OCI-LY7 (cell line): ENCODE data around the gene DMD. TPM values are rescaled to one million over a fixed set of nuclear protein-coding genes. Genes with fewer than 3 reads are reported as not detected.

Experiments used
- BruUV-seq: library from RNA; stranded (reverse); fragments of 400-500 nt; replicated peaks from 2 replicates; lab custom pipeline; 2021; lab: Mats Ljungman, UMichigan
- CTCF ChIA-PET: fragments of 300-600 bp; sonication (Branson Sonifier 250); formaldehyde crosslinking; loops from one replicate; lab custom pipeline; 2022; ENCODE audit warnings: antibody characterized with exemption; ENCODE audit not compliant: unreplicated experiment; lab: Charles Lee
- POLR2A ChIA-PET: fragments of 300-600 bp; sonication (Branson Sonifier 250); formaldehyde crosslinking; loops from one replicate; lab custom pipeline; 2022; ENCODE audit warnings: antibody characterized with exemption; lab: Charles Lee
- DNase-seq: peaks from one replicate; pipeline ENCODE4 v3.0.0-alpha.2; 2015; ENCODE audit warnings: low spot score
- H2AFZ ChIP-seq: fragments of 200-600 bp; sonication (generic), shearing (Covaris generic); 2 replicates; pipeline ENCODE4 v1.6.1; 2014; ENCODE audit warnings: mild to moderate bottlenecking, antibody characterized with exemption, low read length, moderate library complexity
- H3K27ac ChIP-seq: fragments of 200-600 bp; sonication (generic); 2 replicates; pipeline ENCODE4 v1.5.1; 2014; ENCODE audit warnings: mixed run types, low read depth, mild to moderate bottlenecking, moderate library complexity, low read length, inconsistent platforms; ENCODE audit not compliant: poor library complexity, severe bottlenecking
- H3K36me3 ChIP-seq: fragments of 200-600 bp; sonication (generic); 2 replicates; pipeline ENCODE4 v1.6.1; 2014; ENCODE audit warnings: mild to moderate bottlenecking, antibody characterized with exemption, low read length, moderate library complexity, mixed read lengths; ENCODE audit not compliant: insufficient read depth
- H3K4me1 ChIP-seq: fragments of 200-600 bp; sonication (generic); 2 replicates; pipeline ENCODE4 v1.5.1; 2014; ENCODE audit warnings: mild to moderate bottlenecking, low read length; ENCODE audit not compliant: insufficient read depth, poor library complexity, severe bottlenecking
- H3K4me2 ChIP-seq: fragments of 200-600 bp; sonication (generic); 2 replicates; pipeline ENCODE4 v1.6.1; 2014; ENCODE audit warnings: mild to moderate bottlenecking, low read length
- H3K4me3 ChIP-seq: fragments of 200-600 bp; sonication (generic); 2 replicates; pipeline ENCODE4 v1.5.1; 2014; ENCODE audit warnings: mild to moderate bottlenecking, low read depth, low read length; ENCODE audit not compliant: poor library complexity, severe bottlenecking
- H3K79me2 ChIP-seq: fragments of 200-600 bp; sonication (generic); 2 replicates; pipeline ENCODE4 v1.6.1; 2016; ENCODE audit warnings: low read depth, mild to moderate bottlenecking, low read length, moderate library complexity, mixed read lengths; ENCODE audit not compliant: insufficient read depth
- H3K9me2 ChIP-seq: fragments of 200-600 bp; sonication (generic); 2 replicates; pipeline ENCODE4 v1.6.1; 2016; ENCODE audit warnings: mild to moderate bottlenecking, low read length, mixed read lengths; ENCODE audit not compliant: insufficient read depth
- H3K9me3 ChIP-seq: fragments of 200-600 bp; sonication (generic); 2 replicates; pipeline ENCODE4 v1.6.1; 2014; ENCODE audit warnings: mild to moderate bottlenecking, mixed run types, low read length, mixed read lengths
- H4K20me1 ChIP-seq: fragments of 200-600 bp; sonication (generic); 2 replicates; pipeline ENCODE4 v1.6.1; 2014; ENCODE audit warnings: mild to moderate bottlenecking, antibody characterized with exemption, low read length, moderate library complexity, mixed read lengths; ENCODE audit not compliant: insufficient read depth
- CTCF ChIP-seq: fragments of 200-600 bp; sonication (generic); conservative IDR thresholded peaks from 2 replicates; pipeline ENCODE4 v1.5.1; 2014; ENCODE audit warnings: mild to moderate bottlenecking, antibody characterized with exemption, low read length, moderate library complexity, mixed read lengths
- EZH2phosphoT487 ChIP-seq: fragments of 200-600 bp; sonication (generic); IDR thresholded peaks from 2 replicates; pipeline ENCODE4 v1.6.1; 2018; ENCODE audit warnings: low read depth, borderline replicate concordance, mild to moderate bottlenecking, mixed run types, antibody characterized with exemption, low read length, moderate library complexity, mixed read lengths
- intact Hi-C: fragments of 100-400 bp; cut with micrococcal nuclease; formaldehyde crosslinking; loops from one replicate; pipeline ENCODE4 v1.10.0; 2022; ENCODE audit not compliant: unreplicated experiment
- total RNA-seq, 2 experiments: library from RNA; depleted of rRNA in 1 of 2; stranded (reverse); fragments of >200 nt in 1 of 2; shearing (Covaris generic) in 1 of 2; gene quantifications; 2 replicates each; pipeline ENCODE4 v1.2.3, GENCODE V29; 2014 to 2022

The DMD gene
- total RNA-seq, 2 experiments from 2014 or later: 20.5 to 61.4 TPM

DNA sequence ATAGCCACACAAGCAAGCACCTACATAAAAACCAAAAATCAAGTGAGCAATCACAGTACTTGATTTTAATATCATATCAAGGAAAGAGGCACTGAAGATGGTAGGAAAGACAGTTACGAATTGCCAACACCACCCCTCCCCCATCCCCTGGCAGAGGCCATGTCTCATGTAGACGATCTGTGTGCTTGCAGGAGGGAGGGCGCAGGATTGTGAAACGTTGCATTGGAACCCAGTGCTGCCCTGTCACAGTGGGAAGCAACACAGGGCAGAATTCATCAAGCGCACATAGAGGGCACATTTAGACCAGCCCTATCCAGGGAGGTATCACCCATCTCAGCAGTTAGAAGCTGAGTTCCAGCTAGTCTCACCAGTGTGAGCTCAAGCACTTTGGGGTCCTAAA is 359.8 kb downstream of the DMD start:
- CTCF ChIA-PET: no interaction called here
- Histone ChIP-seq H3K9me3 (no peaks in the 10 kb centered on the region), H3K79me2 (no peaks in the 10 kb centered on the region), H4K20me1 (no peaks in the 10 kb centered on the region), H2AFZ (no peak overlapping the region), H3K9me2 (no peaks in the 10 kb centered on the region), H3K27ac (no peak overlapping the region), H3K4me3 (no peak overlapping the region), H3K4me1 (no peaks in the 10 kb centered on the region), H3K4me2 (no peak overlapping the region), H3K36me3 (no peaks in the 10 kb centered on the region)
- POLR2A ChIA-PET: no interaction called here
- no peak for DNase-seq
- no TSS peak for BruUV-seq
- intact Hi-C loops: no loop called here
- TF ChIP-seq CTCF: no peak
- TF ChIP-seq EZH2phosphoT487: no peak

GRCh38 chrX:32847921-32848320 is 363.4 kb downstream of the DMD start:
- Histone ChIP-seq H3K9me2 (no peaks in the 10 kb centered on the region), H4K20me1 (no peaks in the 10 kb centered on the region), H3K4me1 (no peaks in the 10 kb centered on the region), H2AFZ (no peak overlapping the region), H3K36me3 (no peaks in the 10 kb centered on the region), H3K4me3 (no peak overlapping the region), H3K79me2 (no peaks in the 10 kb centered on the region), H3K4me2 (no peak overlapping the region), H3K9me3 (no peaks in the 10 kb centered on the region), H3K27ac (no peak overlapping the region)
- TF ChIP-seq CTCF: no peak
- TF ChIP-seq EZH2phosphoT487: no peak
- intact Hi-C loops: no loop called here
- CTCF ChIA-PET: no interaction called here
- no peak for DNase-seq
- BruUV-seq: no TSS peak
- POLR2A ChIA-PET: no interaction called here

DNA sequence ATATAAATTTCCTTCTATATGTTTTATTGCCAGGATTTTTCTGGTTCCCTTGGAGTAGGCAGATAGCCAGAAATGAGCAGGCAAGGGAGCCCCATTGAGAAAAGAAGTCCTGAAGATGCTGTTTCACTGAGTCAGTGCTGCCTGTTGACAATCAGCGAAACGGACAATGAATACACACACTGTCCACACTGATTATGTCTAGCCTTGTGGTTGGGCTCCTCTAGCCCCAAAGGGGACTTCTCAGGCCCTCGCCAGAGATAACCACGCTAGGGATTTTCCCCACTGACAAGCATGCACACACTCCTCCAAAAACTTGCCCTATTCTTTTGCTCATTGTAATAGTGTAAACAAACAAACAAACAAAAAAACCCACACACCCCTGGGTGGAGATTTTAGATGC is 369.3 kb downstream of the DMD start:
- H3K4me2 ChIP-seq: no peak overlapping the region
- TF ChIP-seq CTCF: no peak
- TF ChIP-seq EZH2phosphoT487: no peak
- no peaks in the 10 kb centered on the region for H3K4me1 ChIP-seq
- CTCF ChIA-PET: no interaction called here
- POLR2A ChIA-PET: no interaction called here
- H3K79me2 ChIP-seq: no peaks in the 10 kb centered on the region
- no peak overlapping the region for H3K27ac ChIP-seq
- H3K9me2 ChIP-seq: no peaks in the 10 kb centered on the region
- H3K36me3 ChIP-seq: no peaks in the 10 kb centered on the region
- DNase-seq: no peak
- no peak overlapping the region for H3K4me3 ChIP-seq
- intact Hi-C loops: no loop called here
- no TSS peak for BruUV-seq
- H4K20me1 ChIP-seq: no peaks in the 10 kb centered on the region
- no peak overlapping the region for H2AFZ ChIP-seq
- H3K9me3 ChIP-seq: no peaks in the 10 kb centered on the region
